GM12878 (cell line): ENCODE measurements around the gene NR1D2. TPM values are rescaled to one million over a fixed set of nuclear protein-coding genes. Genes with fewer than 3 reads are reported as not detected.

Experiments
- ATAC-seq: fragments of 200-7000 bp; cut with Tn5 transposase; 3 replicates; pipeline ENCODE4 v1.9.1; 2020; ENCODE audit warnings: mild to moderate bottlenecking, moderate library complexity
- BruUV-seq: library from RNA; stranded (reverse); fragments of 400-500 nt; replicated peaks from 2 replicates; lab custom pipeline; 2021; lab: Mats Ljungman, UMichigan
- CTCF ChIA-PET: fragments of 300-600 bp; sonication (Branson Sonifier 250); formaldehyde crosslinking; extraction: SDS; loops from one replicate; lab custom pipeline; 2021; ENCODE audit warnings: inconsistent platforms; lab: Yijun Ruan, JAX
- POLR2A ChIA-PET: fragments of 350-600 bp; formaldehyde crosslinking; extraction: SDS; loops from one replicate; lab custom pipeline; 2021; ENCODE audit warnings: inconsistent platforms; lab: Charles Lee
- RAD21 ChIA-PET: fragments of 300-600 bp; sonication (Branson Sonifier 250); formaldehyde crosslinking; loops from one replicate; lab custom pipeline; 2023; ENCODE audit warnings: antibody characterized with exemption; ENCODE audit not compliant: unreplicated experiment; lab: Charles Lee
- SMC1A ChIA-PET: fragments of 300-600 bp; sonication (Branson Sonifier 250); formaldehyde crosslinking; loops from one replicate; lab custom pipeline; 2023; ENCODE audit not compliant: unreplicated experiment, uncharacterized antibody; lab: Charles Lee
- DNase-seq: peaks from one replicate; pipeline ENCODE4 v3.0.0-alpha.2; 2011; ENCODE audit warnings: low read depth, low spot score
- FAIRE-seq: peaks from 3 replicates; lab custom pipeline; 2011; peaks lifted over from hg19 to GRCh38; lab: Jason Lieb, UNC
- H2AFZ ChIP-seq: 2 replicates; pipeline ENCODE4 v1.6.0; 2011; ENCODE audit warnings: low read depth, low read length, control low read depth; ENCODE audit not compliant: control insufficient read depth
- H3K27ac ChIP-seq: 2 replicates; pipeline ENCODE4 v1.5.1; 2011; ENCODE audit warnings: control low read depth; ENCODE audit not compliant: control insufficient read depth, insufficient read depth
- H3K27me3 ChIP-seq, 2 experiments: replicated peaks in 1 of 2; 2 replicates each; pipeline versions ENCODE4 v1.6.0 to v1.6.1; 2011; ENCODE audit warnings: low read length in 1 of 2; ENCODE audit not compliant: control insufficient read depth in 2 of 2, insufficient read depth in 2 of 2
- H3K36me3 ChIP-seq, 2 experiments: 2 replicates each; pipeline ENCODE4 v1.5.1; 2011; ENCODE audit warnings: low read length in 1 of 2; ENCODE audit not compliant: control insufficient read depth in 2 of 2, insufficient read depth in 2 of 2
- H3K4me1 ChIP-seq: 2 replicates; pipeline ENCODE4 v1.6.1; 2011; ENCODE audit warnings: mild to moderate bottlenecking, low read length, moderate library complexity, mixed read lengths; ENCODE audit not compliant: control insufficient read depth, insufficient read depth
- H3K4me2 ChIP-seq: 2 replicates; pipeline ENCODE4 v1.6.0; 2011; ENCODE audit warnings: control low read depth; ENCODE audit not compliant: control insufficient read depth, insufficient read depth
- H3K4me3 ChIP-seq: fragments of 200-600 bp; sonication (generic); 2 replicates; pipeline ENCODE4 v1.5.1; 2016
- H3K79me2 ChIP-seq: 2 replicates; pipeline ENCODE4 v1.6.0; 2011; ENCODE audit warnings: low read length; ENCODE audit not compliant: control insufficient read depth, insufficient read depth
- H3K9ac ChIP-seq: 2 replicates; pipeline ENCODE4 v1.8.0; 2011; ENCODE audit warnings: low read length, control low read depth, mixed read lengths; ENCODE audit not compliant: control insufficient read depth, insufficient read depth
- H3K9me3 ChIP-seq: replicated peaks from 3 replicates; pipeline ENCODE4 v1.5.1; 2011; ENCODE audit warnings: mild to moderate bottlenecking, low read length; ENCODE audit not compliant: control insufficient read depth, insufficient read depth
- H4K20me1 ChIP-seq: 2 replicates; pipeline ENCODE4 v1.6.0; 2011; ENCODE audit not compliant: control insufficient read depth, insufficient read depth
- EED ChIP-seq: sonication (generic); IDR thresholded peaks from 2 replicates; pipeline ENCODE4 v1.6.1; 2016; ENCODE audit warnings: antibody characterized with exemption, low read depth
- IRF5 ChIP-seq: fragments of 450-650 bp; IDR thresholded peaks from 2 replicates; pipeline ENCODE4 v1.6.1; 2017; ENCODE audit warnings: borderline replicate concordance
- POLR2AphosphoS5 ChIP-seq: IDR thresholded peaks from 2 replicates; pipeline ENCODE4 v1.6.1; 2011; ENCODE audit warnings: mild to moderate bottlenecking, low read length, inconsistent platforms
- STAT3 ChIP-seq: IDR thresholded peaks from 2 replicates; pipeline ENCODE4 v1.6.1; 2011; ENCODE audit warnings: low read depth, low read length, improper control_type of control experiment
- WGBS: methylation state at CpG from one replicate; pipeline ENCODE4 v1.1.6; 2016; ENCODE audit warnings: low lambda C conversion rate; ENCODE audit not compliant: insufficient replicate concordance, insufficient coverage; ENCODE audit errors: missing lambda C conversion rate; 5-methylcytosine and 5-hydroxymethylcytosine counted together
- in situ Hi-C: fragments of 300-500 bp; cut with MboI; formaldehyde crosslinking; loops from 9 replicates; pipeline ENCODE4 v1.14.3; 2018; ENCODE audit warnings: mixed read lengths
- intact Hi-C: fragments of 100-400 bp; cut with micrococcal nuclease; formaldehyde crosslinking; loops from one replicate; pipeline ENCODE4 v1.14.2; 2022; ENCODE audit not compliant: unreplicated experiment
- polyA plus RNA-seq, 11 experiments: library from polyadenylated mRNA; depleted of rRNA in 4 of 11; unstranded in 6 of 11; stranded (reverse) in 5 of 11; fragments of >200 nt; fragmentation: Nextera tagmentation in 4 of 11; fragmentation: Illumina TruSeq in 1 of 11; extraction: Ambion mirVana in 4 of 11; extraction: Trizol in 1 of 11; gene quantifications; 1 replicate in 1 of 11; 2 replicates in 10 of 11; pipeline versions ENCODE4 v1.2.1 to v1.2.3, GENCODE V29; 2011 to 2016; ENCODE audit warnings: inconsistent platforms in 2 of 11, missing spikeins in 2 of 11, low read depth in 1 of 11
- total RNA-seq, 4 experiments: library from RNA; depleted of rRNA in 3 of 4; stranded (reverse); fragments of >200 nt in 3 of 4; fragmentation: Illumina TruSeq in 1 of 4; extraction: Trizol in 1 of 4; gene quantifications; 2 replicates each; pipeline versions ENCODE4 v1.2.1 to v1.2.3, GENCODE V29; 2013 to 2021

NR1D2 gene
- total and polyA plus RNA-seq, 10 of the 15 experiments (the other 5 are each of a cell fraction or from before 2014, with no cell fraction given): 0.67 to 5.3 (median 2.6) TPM

- ChIA-PET CTCF (interaction anchor here (0.7 to 1.1 kb wide), 2 partner anchors 127 to 1069 kb away, joined by 3 to 4 read pairs; no protein-coding TSS in a partner anchor), POLR2A (interaction anchor here (0.6 kb wide), 2 partner anchors 187 to 678 kb away, joined by 6 to 8 read pairs; no protein-coding TSS in a partner anchor)
Observed at GRCh38 chr3:23960649-23961048, 15.6 kb downstream of the NR1D2 start.

More at GRCh38 chr3:23960649-23961048, 15.6 kb downstream of the NR1D2 start:
- no peak for FAIRE-seq
- no peaks in the 10 kb centered on the region for H4K20me1 ChIP-seq
- no peak overlapping the region for H3K4me3 ChIP-seq
- H3K36me3 ChIP-seq: peaks cover 0 to 9% of the 10 kb centered on the region in 2 experiments; a peak in 1 of 4 replicates
- no peak overlapping the region for H3K9ac ChIP-seq
- H3K79me2 ChIP-seq: no peaks in the 10 kb centered on the region
- no peak overlapping the region for H3K4me2 ChIP-seq
- no peaks in the 10 kb centered on the region for H3K9me3 ChIP-seq
- no peak overlapping the region for H3K27ac ChIP-seq
- SMC1A ChIA-PET: interaction anchor here (1.2 to 2.9 kb wide), 3 partner anchors 9 to 37 kb away, joined by 4 to 14 read pairs (median 4); no protein-coding TSS in a partner anchor
- BruUV-seq: no TSS peak
- no peak for TF ChIP-seq EED
- no peak for TF ChIP-seq POLR2AphosphoS5
- TF ChIP-seq IRF5: no peak
- TF ChIP-seq STAT3: no peak
- H3K27me3 ChIP-seq: no peaks in the 10 kb centered on the region
- no peaks in the 10 kb centered on the region for H3K4me1 ChIP-seq
- in situ Hi-C loops (no loop called here), intact Hi-C loops (no loop called here)
- no peak for ATAC-seq
- RAD21 ChIA-PET: interaction anchor here (0.7 kb wide), 1 partner anchor 10 kb away, joined by 3 read pairs; no protein-coding TSS in a partner anchor
- DNase-seq: no peak
- 100% methylated on average over 1 of the region's 1 CpG for WGBS
- H2AFZ ChIP-seq: no peak overlapping the region
